Subcutaneous adipose tissue (tissue), 4 donors: ENCODE data around the gene WNK2. TPM values are rescaled to one million over a fixed set of nuclear protein-coding genes. Genes with fewer than 3 reads are reported as not detected.

Experiments
- total RNA-seq, 4 donors: library from RNA; depleted of rRNA; stranded (reverse); fragments of >200 nt; gene quantifications; one replicate each; pipeline ENCODE4 v1.1.0, GENCODE V29; 2016
- TF ChIP-seq, protein P1 (sequence below): fragments of 450-650 bp; IDR thresholded peaks from one replicate; pipeline ENCODE4 v1.5.1; 2016; ENCODE audit warnings: low read depth, mild to moderate bottlenecking, control low read depth, antibody characterized with exemption, moderate library complexity

WNK2 gene
- total RNA-seq, 4 donors from 2014 or later, result not detected

DNA sequence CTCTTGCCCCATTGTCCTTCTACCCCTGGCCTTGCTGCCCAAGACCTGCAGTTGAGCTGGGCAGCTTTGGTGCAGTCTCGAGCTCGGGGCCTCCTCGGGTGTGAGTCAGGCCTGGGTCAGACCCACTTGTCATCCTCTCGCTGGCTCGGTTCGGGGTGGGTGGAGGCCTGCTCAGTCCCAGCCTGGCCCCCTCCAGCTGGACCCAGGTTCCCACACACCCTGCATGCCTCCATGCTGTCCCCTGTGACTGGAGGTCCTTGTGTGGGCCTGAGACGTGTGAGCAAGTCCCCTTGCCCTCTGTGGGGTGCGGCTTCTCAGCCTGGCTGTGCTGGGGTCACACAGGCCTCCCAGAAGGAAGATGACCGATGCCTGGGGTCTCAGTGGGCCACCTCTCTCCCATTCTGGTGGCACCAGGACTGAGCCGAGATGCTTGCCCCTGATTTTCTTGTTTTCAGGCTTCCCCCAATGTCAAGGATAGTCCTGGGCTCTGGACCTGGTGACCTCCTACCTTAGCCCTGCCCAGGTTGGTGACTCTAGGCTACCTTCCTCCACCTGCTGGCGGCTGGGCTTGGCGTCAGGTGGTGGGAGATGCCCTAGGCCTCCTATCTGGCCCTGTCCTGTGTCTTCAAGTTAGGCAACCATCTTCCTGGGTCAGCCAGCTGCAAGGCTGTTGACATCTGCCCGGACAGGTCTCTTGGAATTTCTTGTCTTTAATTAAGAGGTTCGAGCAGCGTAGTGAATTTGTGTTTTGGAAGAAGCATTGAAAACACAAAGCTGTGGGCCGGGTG, 15.1 kb downstream of the WNK2 start:
- TF ChIP-seq, protein P1, sequence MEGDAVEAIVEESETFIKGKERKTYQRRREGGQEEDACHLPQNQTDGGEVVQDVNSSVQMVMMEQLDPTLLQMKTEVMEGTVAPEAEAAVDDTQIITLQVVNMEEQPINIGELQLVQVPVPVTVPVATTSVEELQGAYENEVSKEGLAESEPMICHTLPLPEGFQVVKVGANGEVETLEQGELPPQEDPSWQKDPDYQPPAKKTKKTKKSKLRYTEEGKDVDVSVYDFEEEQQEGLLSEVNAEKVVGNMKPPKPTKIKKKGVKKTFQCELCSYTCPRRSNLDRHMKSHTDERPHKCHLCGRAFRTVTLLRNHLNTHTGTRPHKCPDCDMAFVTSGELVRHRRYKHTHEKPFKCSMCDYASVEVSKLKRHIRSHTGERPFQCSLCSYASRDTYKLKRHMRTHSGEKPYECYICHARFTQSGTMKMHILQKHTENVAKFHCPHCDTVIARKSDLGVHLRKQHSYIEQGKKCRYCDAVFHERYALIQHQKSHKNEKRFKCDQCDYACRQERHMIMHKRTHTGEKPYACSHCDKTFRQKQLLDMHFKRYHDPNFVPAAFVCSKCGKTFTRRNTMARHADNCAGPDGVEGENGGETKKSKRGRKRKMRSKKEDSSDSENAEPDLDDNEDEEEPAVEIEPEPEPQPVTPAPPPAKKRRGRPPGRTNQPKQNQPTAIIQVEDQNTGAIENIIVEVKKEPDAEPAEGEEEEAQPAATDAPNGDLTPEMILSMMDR, result no peak

DNA sequence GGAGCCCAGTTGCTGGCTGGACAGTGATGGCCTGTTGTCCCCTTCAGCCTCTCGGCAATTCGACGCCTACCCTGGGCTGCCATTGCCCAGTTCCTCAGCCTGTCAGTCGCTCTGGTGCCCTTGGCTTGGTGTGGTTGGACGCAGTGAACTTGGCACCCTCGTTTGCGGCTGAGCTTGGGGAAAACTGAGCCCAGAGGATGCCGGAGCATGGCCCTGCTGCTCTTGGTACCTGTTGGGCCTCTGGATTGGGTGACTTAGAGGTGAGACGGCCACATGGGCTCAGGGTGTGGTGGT, 16.5 kb downstream of the WNK2 start:
- TF ChIP-seq, protein P1, result no peak

DNA sequence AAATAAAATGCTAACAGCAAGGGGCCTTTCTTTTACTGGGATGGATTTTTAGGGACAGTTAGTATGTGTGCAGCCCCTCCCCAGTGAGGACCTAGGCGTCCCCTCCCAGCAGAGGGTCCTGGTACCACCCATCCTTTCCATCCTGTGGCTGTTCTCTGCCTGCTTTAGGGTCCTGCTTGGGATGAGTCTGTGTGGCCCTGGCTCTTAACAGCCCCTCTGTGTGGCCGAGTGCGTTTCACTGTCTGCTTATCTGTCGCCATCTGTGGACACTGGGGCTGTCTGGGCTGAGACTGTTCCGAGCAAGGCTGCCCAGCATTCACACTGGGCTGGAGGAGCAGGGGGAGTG, 17.0 kb downstream of the WNK2 start:
- TF ChIP-seq, protein P1, result no peak

DNA sequence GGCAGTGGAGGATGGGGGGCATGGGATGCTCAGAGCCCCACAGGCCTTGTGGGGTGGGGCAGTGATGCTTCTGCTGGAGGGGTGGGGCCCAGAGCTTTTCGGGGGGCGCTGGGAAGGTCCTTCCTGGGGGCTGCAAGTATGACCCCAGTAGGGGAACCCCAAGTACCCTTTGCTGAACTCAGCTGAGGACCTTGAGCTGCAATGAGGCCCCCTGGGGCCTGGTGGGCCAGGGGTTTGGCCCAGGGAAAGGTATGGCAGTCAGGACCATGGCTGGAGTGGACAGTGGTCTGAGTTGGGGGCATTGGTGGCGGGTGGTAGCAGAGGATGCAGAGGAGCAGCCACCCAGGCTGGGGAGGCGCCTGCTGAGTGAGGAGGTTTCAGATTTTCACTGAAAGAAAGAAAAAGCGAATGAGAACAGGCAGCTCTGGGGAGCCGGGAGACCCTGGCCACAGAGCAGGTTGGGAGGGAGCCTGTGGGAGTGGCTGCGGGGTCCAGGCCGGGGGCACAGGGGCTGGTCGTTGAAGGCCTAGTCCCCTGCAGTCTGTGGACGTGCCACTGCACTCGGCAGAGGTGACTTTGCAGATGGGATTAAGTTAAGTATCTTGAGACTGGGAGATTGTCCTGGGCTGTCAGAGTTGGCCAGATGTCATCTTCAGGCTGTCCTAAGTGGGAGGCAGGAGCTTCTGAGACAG, 19.2 kb downstream of the WNK2 start:
- TF ChIP-seq, protein P1, result no peak

DNA sequence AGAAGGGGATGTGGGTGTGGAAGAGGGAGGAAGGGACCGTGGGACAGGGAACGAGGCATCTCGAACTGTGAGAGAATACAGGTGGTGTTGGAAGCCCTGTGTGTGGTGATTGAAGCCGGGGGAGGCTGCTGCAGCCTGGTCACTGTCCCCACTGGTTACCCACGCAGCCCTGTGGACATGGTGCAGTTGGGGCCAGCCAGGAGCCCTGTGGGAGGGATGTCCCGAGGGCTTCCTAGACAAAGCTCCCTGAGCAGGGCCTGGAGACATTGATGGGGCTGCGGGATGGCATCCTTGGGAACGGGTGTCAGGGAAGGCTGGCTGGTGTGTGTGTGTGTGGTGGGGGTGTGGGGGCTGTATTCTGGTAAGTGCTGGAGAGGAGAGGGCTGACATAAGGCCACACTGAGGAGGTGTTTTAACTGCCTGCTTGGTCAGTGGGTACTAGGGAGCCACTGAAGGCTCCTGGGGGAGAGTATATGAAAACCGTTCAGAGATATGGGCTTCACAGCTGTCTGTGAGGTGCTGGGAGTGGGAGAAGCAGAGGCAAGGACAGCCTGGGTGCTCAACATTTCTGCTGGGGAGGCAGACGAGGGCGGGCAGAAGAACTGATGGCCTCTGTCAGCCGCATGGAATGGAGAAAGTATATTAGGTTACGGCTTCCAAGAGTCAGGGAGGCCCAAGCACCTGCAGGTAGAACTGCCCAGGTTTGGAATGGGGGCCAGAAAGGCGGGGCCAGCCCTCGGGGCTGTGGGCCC, 20.0 kb downstream of the WNK2 start:
- TF ChIP-seq, protein P1, result no peak

DNA sequence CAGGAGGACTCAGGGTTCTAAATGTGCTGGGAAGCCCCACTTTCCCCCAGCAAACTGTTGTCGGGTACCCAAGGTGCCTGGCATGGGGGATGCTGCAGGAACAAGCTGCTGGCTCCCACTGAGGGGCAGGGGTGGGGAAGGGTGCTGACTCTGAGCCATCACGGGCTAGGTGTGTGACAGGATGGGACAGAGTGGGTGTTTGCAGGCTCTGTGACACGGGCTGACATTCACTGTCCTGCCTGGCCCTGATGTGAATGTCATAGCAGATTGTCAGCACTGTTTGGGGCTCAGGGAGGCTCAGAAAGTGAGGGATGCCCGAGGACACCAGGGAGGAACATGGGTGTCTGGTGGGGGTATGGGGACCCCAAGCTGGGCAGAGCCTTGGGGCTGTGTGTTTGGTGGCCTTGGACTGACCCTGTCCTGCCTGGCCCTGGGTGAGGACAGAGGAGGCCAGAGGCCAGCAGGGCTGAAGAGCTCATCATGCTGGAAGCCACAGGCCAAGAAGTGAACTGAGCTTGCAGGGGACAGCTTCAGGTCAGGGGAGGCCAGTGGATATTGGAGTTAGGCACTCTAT, 20.6 kb downstream of the WNK2 start:
- TF ChIP-seq, protein P1, result no peak
